Measurements from ENCODE around the gene USP51.
A peak's percentile ranks its signal among the peaks of the same experiment; 100 is the strongest.
"Not testable (repeated sequence)": the region's sequence is repeated elsewhere in the genome, so short reads cannot be mapped to it uniquely, and the experiment has no call there.

USP51 gene

DNA sequence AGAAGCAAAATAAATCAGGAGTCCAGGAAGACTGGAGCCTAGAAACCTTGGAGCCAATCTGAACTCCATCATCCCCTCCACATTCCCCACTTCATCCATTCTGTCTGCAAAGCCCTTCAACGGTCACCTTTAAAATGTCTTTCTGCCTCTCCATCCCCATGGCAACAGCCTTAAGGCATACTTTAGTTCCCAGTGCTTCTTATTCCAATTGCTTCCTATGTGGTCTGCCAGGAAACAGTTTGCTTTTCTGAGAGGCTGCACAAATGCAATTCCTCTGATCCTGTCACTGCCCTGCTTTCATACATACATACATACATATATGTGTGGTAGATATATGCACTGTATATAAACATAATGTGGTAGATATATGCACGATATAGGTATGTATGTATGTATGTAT, 38.5 kb downstream of the USP51 start:
- no peak for TF ChIP-seq CTCF (conservative IDR thresholded peaks at IDR 0.05; ENCODE audit: low read depth, low read length)
- no peak for DNase-seq (ENCODE audit: low read depth)
- H3K4me3 ChIP-seq (ENCODE audit: low read depth, low read length) = no peak overlapping the region

DNA sequence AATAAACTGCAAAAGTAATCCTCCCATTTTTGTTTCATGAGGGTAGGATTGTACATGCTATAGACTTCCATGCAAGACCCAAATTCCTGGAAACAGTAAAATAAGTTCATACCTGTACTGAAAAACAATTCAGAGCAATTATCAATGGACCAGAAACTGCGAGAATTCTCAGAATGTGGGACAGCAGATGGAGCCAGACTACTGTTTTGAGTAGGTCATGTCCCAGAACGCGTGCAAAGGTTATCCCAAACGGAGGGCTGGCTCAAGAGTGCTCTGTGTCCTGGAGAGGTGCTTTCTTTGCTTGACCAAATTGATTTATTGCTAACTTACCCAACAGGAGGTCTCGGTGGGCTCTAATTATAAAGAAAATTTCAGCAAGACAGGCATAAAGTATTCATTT, 39.4 kb downstream of the USP51 start:
- DNase-seq (ENCODE audit: low read depth) = peak; percentile 18
- TF ChIP-seq CTCF (conservative IDR thresholded peaks at IDR 0.05; ENCODE audit: low read depth, low read length) = peak; percentile 29
- H3K4me3 ChIP-seq (ENCODE audit: low read depth, low read length) = no peak overlapping the region

DNA sequence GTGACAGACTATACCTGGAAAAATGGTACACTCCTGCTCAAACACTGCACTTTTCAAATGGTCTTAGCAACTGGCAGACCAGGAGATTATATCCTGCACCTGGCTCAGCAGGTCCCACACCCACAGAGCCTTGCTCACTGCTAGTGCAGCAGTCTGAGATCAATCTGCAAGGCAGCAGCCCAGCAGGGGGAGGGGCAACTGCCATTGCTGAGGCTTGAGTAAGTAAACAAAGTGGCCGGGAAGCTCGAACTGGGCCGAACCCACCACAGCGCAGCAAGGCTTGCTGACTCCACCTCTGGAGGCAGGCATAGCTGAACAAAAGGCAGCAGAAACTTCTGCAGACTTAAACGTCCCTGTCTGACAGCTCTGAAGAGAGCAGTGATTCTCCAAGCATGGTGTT, 46.2 kb downstream of the USP51 start:
- not testable (repeated sequence) for H3K4me3 ChIP-seq (ENCODE audit: low read depth, low read length)

More for the DNA sequence above, 46.2 kb downstream of the USP51 start:
- not testable (repeated sequence) for DNase-seq (ENCODE audit: low read depth)
